H9 (cell line): ENCODE data around the gene LSM3. TPM values are rescaled to one million over a fixed set of nuclear protein-coding genes. Genes with fewer than 3 reads are reported as not detected.

Experiments
- DNase-seq: peaks from one replicate; pipeline ENCODE4 v3.0.0-alpha.2; 2017
- H2AFZ ChIP-seq: one replicate; pipeline ENCODE4 v1.6.1; 2013; ENCODE audit warnings: mild to moderate bottlenecking, low read length, control low read depth, moderate library complexity
- H2AK5ac ChIP-seq: 2 replicates; pipeline ENCODE4 v1.6.1; 2013; ENCODE audit warnings: low read length, control low read depth, mixed read lengths; ENCODE audit not compliant: insufficient read length
- H2BK120ac ChIP-seq: one replicate; pipeline ENCODE4 v1.6.1; 2013; ENCODE audit warnings: low read depth, mild to moderate bottlenecking, low read length, control low read depth, inconsistent platforms; ENCODE audit not compliant: poor library complexity, severe bottlenecking
- H2BK12ac ChIP-seq: 2 replicates; pipeline ENCODE4 v1.6.1; 2013; ENCODE audit warnings: low read length, control low read depth, mixed read lengths, low read depth; ENCODE audit not compliant: insufficient read length
- H2BK15ac ChIP-seq: 2 replicates; pipeline ENCODE4 v1.6.1; 2013; ENCODE audit warnings: low read depth, low read length, control low read depth
- H2BK20ac ChIP-seq: one replicate; pipeline ENCODE4 v1.6.1; 2013; ENCODE audit warnings: low read depth, mild to moderate bottlenecking, low read length, control low read depth, inconsistent platforms; ENCODE audit not compliant: poor library complexity, severe bottlenecking
- H2BK5ac ChIP-seq: 2 replicates; pipeline ENCODE4 v1.6.1; 2013; ENCODE audit warnings: low read length, control low read depth, mixed read lengths; ENCODE audit not compliant: insufficient read length
- H3K14ac ChIP-seq: 2 replicates; pipeline ENCODE4 v1.6.1; 2013; ENCODE audit warnings: low read length, control low read depth; ENCODE audit not compliant: insufficient read depth
- H3K18ac ChIP-seq: 2 replicates; pipeline ENCODE4 v1.6.1; 2013; ENCODE audit warnings: low read depth, mild to moderate bottlenecking, mixed read lengths, low read length, control low read depth; ENCODE audit not compliant: insufficient read length
- H3K23ac ChIP-seq: 2 replicates; pipeline ENCODE4 v1.6.1; 2013; ENCODE audit warnings: low read length, control low read depth, mixed read lengths, low read depth; ENCODE audit not compliant: insufficient read length
- H3K23me2 ChIP-seq: 2 replicates; pipeline ENCODE4 v1.6.1; 2013; ENCODE audit warnings: low read depth, mild to moderate bottlenecking, mixed read lengths, low read length, control low read depth; ENCODE audit not compliant: insufficient read length, poor library complexity, severe bottlenecking
- H3K27ac ChIP-seq: 2 replicates; pipeline ENCODE4 v1.5.1; 2013; ENCODE audit warnings: low read length, control low read depth, mixed read lengths, low read depth; ENCODE audit not compliant: insufficient read length
- H3K27me3 ChIP-seq: 2 replicates; pipeline ENCODE4 v1.6.1; 2013; ENCODE audit warnings: low read length, control low read depth, inconsistent platforms; ENCODE audit not compliant: insufficient read depth
- H3K4ac ChIP-seq: 2 replicates; pipeline ENCODE4 v1.6.1; 2013; ENCODE audit warnings: low read depth, mild to moderate bottlenecking, control low read depth, inconsistent platforms, low read length, moderate library complexity
- H3K4me1 ChIP-seq: 2 replicates; pipeline ENCODE4 v1.6.1; 2013; ENCODE audit warnings: low read length, control low read depth, inconsistent platforms; ENCODE audit not compliant: insufficient read depth
- H3K4me2 ChIP-seq: 2 replicates; pipeline ENCODE4 v1.6.1; 2013; ENCODE audit warnings: low read length, control low read depth, mixed read lengths; ENCODE audit not compliant: insufficient read length, insufficient read depth
- H3K56ac ChIP-seq: 2 replicates; pipeline ENCODE4 v1.6.1; 2013; ENCODE audit warnings: low read depth, mild to moderate bottlenecking, mixed read lengths, low read length, control low read depth; ENCODE audit not compliant: insufficient read length
- H3K79me1 ChIP-seq: 2 replicates; pipeline ENCODE4 v1.6.1; 2013; ENCODE audit warnings: low read depth, mild to moderate bottlenecking, moderate library complexity, low read length, control low read depth, inconsistent platforms; ENCODE audit not compliant: insufficient read depth, poor library complexity, severe bottlenecking
- H3K79me2 ChIP-seq: 2 replicates; pipeline ENCODE4 v1.6.1; 2013; ENCODE audit warnings: low read length, control low read depth, inconsistent platforms; ENCODE audit not compliant: insufficient read depth
- H3K9ac ChIP-seq: 2 replicates; pipeline ENCODE4 v1.6.1; 2013; ENCODE audit warnings: low read length, control low read depth, mixed read lengths; ENCODE audit not compliant: insufficient read length; ENCODE audit errors: extremely low read depth
- H3K9me3 ChIP-seq: one replicate; pipeline ENCODE4 v1.6.1; 2013; ENCODE audit warnings: low read depth, low read length, inconsistent platforms; ENCODE audit not compliant: control insufficient read depth
- H3T11ph ChIP-seq: one replicate; pipeline ENCODE4 v1.6.1; 2013; ENCODE audit warnings: mild to moderate bottlenecking, low read length, control low read depth, inconsistent platforms
- H4K20me1 ChIP-seq: one replicate; pipeline ENCODE4 v1.6.1; 2013; ENCODE audit not compliant: control insufficient read depth, insufficient read length, insufficient read depth
- H4K5ac ChIP-seq: 2 replicates; pipeline ENCODE4 v1.6.1; 2013; ENCODE audit warnings: low read depth, mild to moderate bottlenecking, mixed read lengths, low read length, control low read depth; ENCODE audit not compliant: insufficient read length
- H4K8ac ChIP-seq: replicated peaks from 2 replicates; pipeline ENCODE4 v1.6.1; 2013; ENCODE audit warnings: low read length, control low read depth, mixed read lengths, low read depth; ENCODE audit not compliant: insufficient read length
- H4K91ac ChIP-seq: 2 replicates; pipeline ENCODE4 v1.6.1; 2013; ENCODE audit warnings: low read depth, mild to moderate bottlenecking, moderate library complexity, mixed read lengths, low read length, control low read depth; ENCODE audit not compliant: insufficient read length
- H3K27ac Mint-ChIP-seq, 3 experiments: 2 replicates in 2 of 3; 3 replicates in 1 of 3; pipeline ENCODE4 v1.8.0; 2020 to 2021; ENCODE audit warnings: mixed read lengths in 3 of 3, mild to moderate bottlenecking in 1 of 3, moderate library complexity in 1 of 3
- H3K27me3 Mint-ChIP-seq: 2 replicates; pipeline ENCODE4 v1.8.0; 2021; ENCODE audit warnings: low read depth, mild to moderate bottlenecking, moderate library complexity, mixed read lengths
- H3K36me3 Mint-ChIP-seq, 3 experiments: 2 replicates in 2 of 3; 3 replicates in 1 of 3; pipeline ENCODE4 v1.8.0; 2020 to 2021; ENCODE audit warnings: low read depth in 3 of 3, mixed read lengths in 3 of 3; ENCODE audit not compliant: insufficient read depth in 1 of 3
- H3K4me1 Mint-ChIP-seq, 2 experiments: 2 replicates each; pipeline ENCODE4 v1.8.0; 2020; ENCODE audit warnings: mixed read lengths in 2 of 2
- H3K4me3 Mint-ChIP-seq, 2 experiments: 2 replicates in 1 of 2; 3 replicates in 1 of 2; pipeline ENCODE4 v1.8.0; 2020 to 2021; ENCODE audit warnings: mild to moderate bottlenecking in 2 of 2, mixed read lengths in 2 of 2, moderate library complexity in 1 of 2
- H3K9me3 Mint-ChIP-seq, 2 experiments: 2 replicates in 1 of 2; 3 replicates in 1 of 2; pipeline ENCODE4 v1.8.0; 2020; ENCODE audit warnings: mild to moderate bottlenecking in 2 of 2, mixed read lengths in 2 of 2, moderate library complexity in 1 of 2
- WGBS: extraction: QIAGEN DNeasy Blood & Tissue Kit; methylation state at CpG from one replicate; pipeline ENCODE4 v1.1.7; 2013; ENCODE audit warnings: missing lambda C conversion rate, low lambda C conversion rate, mixed read lengths; ENCODE audit not compliant: insufficient read length; ENCODE audit errors: extremely low coverage; 5-methylcytosine and 5-hydroxymethylcytosine counted together
- total RNA-seq: library from RNA; stranded (reverse); gene quantifications from 2 replicates; pipeline ENCODE4 v1.2.1, GENCODE V29; 2021
- TF ChIP-seq, protein P1 (sequence below): fragments of 200-600 bp; sonication (generic); conservative IDR thresholded peaks from 3 replicates; pipeline ENCODE4 v1.8.0; 2021; ENCODE audit warnings: antibody characterized with exemption, mild to moderate bottlenecking

LSM3 gene
- total RNA-seq, 1 experiment from 2014 or later = 24.4 TPM

DNA sequence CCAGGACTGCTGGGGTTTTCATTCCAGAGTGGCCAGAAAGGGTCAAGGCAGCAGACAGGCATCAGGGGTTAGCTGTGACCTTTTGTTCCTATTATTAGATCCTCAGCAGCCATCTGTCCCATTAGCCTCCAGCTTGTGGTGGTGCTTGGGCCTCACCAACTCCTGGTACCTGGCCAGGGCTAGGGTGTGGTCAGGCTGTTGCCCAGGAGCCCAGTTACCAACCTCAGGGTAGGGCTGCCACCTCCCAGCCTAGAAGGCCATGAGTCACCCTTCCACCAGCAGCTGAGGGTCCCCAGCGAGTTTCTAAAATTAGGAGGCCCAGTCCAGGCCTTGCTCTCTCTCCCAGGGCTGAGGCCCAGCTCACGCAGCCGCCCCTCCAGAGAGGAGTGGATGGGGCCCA lies 41.6 kb upstream of the LSM3 start:
- peaks cover 1% of the 10 kb centered on the region for H4K20me1 ChIP-seq
- H3K9me3 Mint-ChIP-seq = no peaks in the 10 kb centered on the region
- H3K18ac ChIP-seq = no peak overlapping the region
- no peaks in the 10 kb centered on the region for H3K27me3 ChIP-seq
- H3K4me1 Mint-ChIP-seq = no peaks in the 10 kb centered on the region
- DNase-seq = no peak
- no peak overlapping the region for H4K91ac ChIP-seq
- no peak overlapping the region for H3K27ac Mint-ChIP-seq
- H3K23me2 ChIP-seq = no peaks in the 10 kb centered on the region
- no peak overlapping the region for H2BK120ac ChIP-seq
- no peak overlapping the region for H2BK12ac ChIP-seq
- no peak overlapping the region for H4K8ac ChIP-seq
- no peaks in the 10 kb centered on the region for H3K79me2 ChIP-seq
- H3K4ac ChIP-seq = no peak overlapping the region
- H2BK20ac ChIP-seq = no peak overlapping the region
- no peak overlapping the region for H2BK15ac ChIP-seq
- H3K14ac ChIP-seq = no peak overlapping the region
- H3K9me3 ChIP-seq = no peaks in the 10 kb centered on the region
- no peak overlapping the region for H2BK5ac ChIP-seq
- H3K4me1 ChIP-seq = no peaks in the 10 kb centered on the region
- no peak overlapping the region for H3K23ac ChIP-seq
- no peak overlapping the region for H3K27ac ChIP-seq
- no peaks in the 10 kb centered on the region for H3K79me1 ChIP-seq
- H3K4me3 Mint-ChIP-seq = no peak overlapping the region
- no peaks in the 10 kb centered on the region; the same call in 1 of the 2 replicates for H3K27me3 Mint-ChIP-seq
- no peak overlapping the region for H3T11ph ChIP-seq
- TF ChIP-seq, protein P1, sequence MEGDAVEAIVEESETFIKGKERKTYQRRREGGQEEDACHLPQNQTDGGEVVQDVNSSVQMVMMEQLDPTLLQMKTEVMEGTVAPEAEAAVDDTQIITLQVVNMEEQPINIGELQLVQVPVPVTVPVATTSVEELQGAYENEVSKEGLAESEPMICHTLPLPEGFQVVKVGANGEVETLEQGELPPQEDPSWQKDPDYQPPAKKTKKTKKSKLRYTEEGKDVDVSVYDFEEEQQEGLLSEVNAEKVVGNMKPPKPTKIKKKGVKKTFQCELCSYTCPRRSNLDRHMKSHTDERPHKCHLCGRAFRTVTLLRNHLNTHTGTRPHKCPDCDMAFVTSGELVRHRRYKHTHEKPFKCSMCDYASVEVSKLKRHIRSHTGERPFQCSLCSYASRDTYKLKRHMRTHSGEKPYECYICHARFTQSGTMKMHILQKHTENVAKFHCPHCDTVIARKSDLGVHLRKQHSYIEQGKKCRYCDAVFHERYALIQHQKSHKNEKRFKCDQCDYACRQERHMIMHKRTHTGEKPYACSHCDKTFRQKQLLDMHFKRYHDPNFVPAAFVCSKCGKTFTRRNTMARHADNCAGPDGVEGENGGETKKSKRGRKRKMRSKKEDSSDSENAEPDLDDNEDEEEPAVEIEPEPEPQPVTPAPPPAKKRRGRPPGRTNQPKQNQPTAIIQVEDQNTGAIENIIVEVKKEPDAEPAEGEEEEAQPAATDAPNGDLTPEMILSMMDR = no peak
- H3K56ac ChIP-seq = no peak overlapping the region
- H3K9ac ChIP-seq = no peak overlapping the region
- H4K5ac ChIP-seq = no peak overlapping the region
- no peak overlapping the region for H2AK5ac ChIP-seq
- no CpG with 5 or more reads among the region's 3 CpGs for WGBS
- no peak overlapping the region for H3K4me2 ChIP-seq
- no peak overlapping the region for H2AFZ ChIP-seq
- H3K36me3 Mint-ChIP-seq = peaks cover 16 to 83% (median 45%) of the 10 kb centered on the region in 3 experiments; a peak in 6 of 7 replicates
